RWPE1 (cell line): Measurements from ENCODE around the gene MATR3.

ENCODE experiments used
- CTCF ChIA-PET: fragments of 350-600 bp; sonication (Branson Sonifier 250); formaldehyde crosslinking; extraction: SDS; loops from one replicate; lab custom pipeline; 2021; lab: Yijun Ruan, JAX
- POLR2A ChIA-PET: fragments of 400-600 bp; formaldehyde crosslinking; extraction: SDS; loops from one replicate; lab custom pipeline; 2020; ENCODE audit warnings: antibody characterized with exemption; ENCODE audit not compliant: low non-redundant PET; lab: Yijun Ruan, JAX
- DNase-seq: peaks from one replicate; pipeline ENCODE4 v3.0.0; 2012; ENCODE audit warnings: low spot score
- H3K27ac ChIP-seq: fragments of 450-650 bp; 2 replicates; pipeline ENCODE4 v1.5.1; 2017
- TF ChIP-seq, protein P1 (sequence below): fragments of 450-650 bp; conservative IDR thresholded peaks from 2 replicates; pipeline ENCODE4 v1.5.1; 2017; ENCODE audit warnings: low read depth, mild to moderate bottlenecking

Gene MATR3

GRCh38 chr5:139308797-139309196, 15.3 kb downstream of the MATR3 start:
- no peak for DNase-seq
- POLR2A ChIA-PET: no interaction called here
- TF ChIP-seq, protein P1, sequence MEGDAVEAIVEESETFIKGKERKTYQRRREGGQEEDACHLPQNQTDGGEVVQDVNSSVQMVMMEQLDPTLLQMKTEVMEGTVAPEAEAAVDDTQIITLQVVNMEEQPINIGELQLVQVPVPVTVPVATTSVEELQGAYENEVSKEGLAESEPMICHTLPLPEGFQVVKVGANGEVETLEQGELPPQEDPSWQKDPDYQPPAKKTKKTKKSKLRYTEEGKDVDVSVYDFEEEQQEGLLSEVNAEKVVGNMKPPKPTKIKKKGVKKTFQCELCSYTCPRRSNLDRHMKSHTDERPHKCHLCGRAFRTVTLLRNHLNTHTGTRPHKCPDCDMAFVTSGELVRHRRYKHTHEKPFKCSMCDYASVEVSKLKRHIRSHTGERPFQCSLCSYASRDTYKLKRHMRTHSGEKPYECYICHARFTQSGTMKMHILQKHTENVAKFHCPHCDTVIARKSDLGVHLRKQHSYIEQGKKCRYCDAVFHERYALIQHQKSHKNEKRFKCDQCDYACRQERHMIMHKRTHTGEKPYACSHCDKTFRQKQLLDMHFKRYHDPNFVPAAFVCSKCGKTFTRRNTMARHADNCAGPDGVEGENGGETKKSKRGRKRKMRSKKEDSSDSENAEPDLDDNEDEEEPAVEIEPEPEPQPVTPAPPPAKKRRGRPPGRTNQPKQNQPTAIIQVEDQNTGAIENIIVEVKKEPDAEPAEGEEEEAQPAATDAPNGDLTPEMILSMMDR: no peak
- CTCF ChIA-PET: interaction anchor here (0.6 to 0.8 kb wide), 3 partner anchors 12 to 1266 kb away, joined by 3 to 4 read pairs (median 3); no protein-coding TSS in a partner anchor
- no peak overlapping the region for H3K27ac ChIP-seq

DNA sequence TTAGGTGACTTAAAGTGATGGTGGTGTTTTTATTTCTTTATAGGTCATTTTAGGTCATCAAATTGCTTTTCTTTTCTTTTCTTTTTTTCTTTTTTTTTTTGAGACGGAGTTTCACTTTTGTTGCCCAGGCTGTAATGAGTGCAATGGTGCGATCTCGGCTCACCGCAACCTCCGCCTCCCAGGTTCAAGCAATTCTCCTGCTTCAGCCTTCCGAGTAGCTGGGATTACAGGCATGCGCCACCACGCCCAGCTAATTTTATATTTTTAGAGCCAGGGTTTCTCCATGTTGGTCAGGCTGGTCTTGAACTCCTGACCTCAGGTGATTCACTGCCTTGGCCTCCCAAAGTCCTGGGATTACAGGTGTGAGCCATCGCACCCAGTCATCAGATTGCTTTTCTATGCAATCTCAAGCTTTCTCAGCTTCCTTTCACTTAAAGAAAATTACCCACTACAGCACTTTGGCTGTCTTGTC, 17.2 kb downstream of the MATR3 start:
- peak overlapping the region; percentile 56 for H3K27ac ChIP-seq
- peak; percentile 65 for DNase-seq
- ChIA-PET POLR2A (interaction anchor here (0.6 kb wide), 1 partner anchor 31 kb away, joined by 3 read pairs; no protein-coding TSS in a partner anchor), CTCF (interaction anchor here (0.6 to 1.1 kb wide), 2 partner anchors 9 to 82 kb away, joined by 3 read pairs; no protein-coding TSS in a partner anchor)

DNA sequence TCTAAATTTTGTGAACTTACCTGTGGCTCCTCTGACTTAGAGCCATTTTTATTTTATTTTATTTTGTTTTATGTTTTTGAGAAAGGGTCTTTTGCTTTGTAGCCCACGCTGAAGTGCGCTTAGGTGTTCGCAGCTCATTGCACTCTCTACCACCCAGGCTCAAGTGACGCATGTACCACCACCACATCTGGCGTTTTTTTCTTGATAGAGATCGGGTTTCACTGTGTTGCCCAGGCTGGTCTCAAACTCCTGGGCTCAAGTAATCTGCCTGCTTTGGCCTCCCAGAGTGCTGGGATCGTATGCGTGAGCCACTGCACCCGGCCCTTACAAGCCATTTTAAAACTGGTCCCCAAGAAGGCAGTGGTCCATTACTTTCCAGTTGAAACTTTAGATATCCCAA, 18.5 kb downstream of the MATR3 start:
- ChIA-PET CTCF (interaction anchor here (0.6 kb wide), 1 partner anchor 13 kb away, joined by 3 read pairs; no protein-coding TSS in a partner anchor), POLR2A (no interaction called here)
- no peak for DNase-seq
- TF ChIP-seq, protein P1: no peak
- H3K27ac ChIP-seq: 0 out of 2 replicates have a peak overlapping the region, but pooled peaks have one; percentile 5

DNA sequence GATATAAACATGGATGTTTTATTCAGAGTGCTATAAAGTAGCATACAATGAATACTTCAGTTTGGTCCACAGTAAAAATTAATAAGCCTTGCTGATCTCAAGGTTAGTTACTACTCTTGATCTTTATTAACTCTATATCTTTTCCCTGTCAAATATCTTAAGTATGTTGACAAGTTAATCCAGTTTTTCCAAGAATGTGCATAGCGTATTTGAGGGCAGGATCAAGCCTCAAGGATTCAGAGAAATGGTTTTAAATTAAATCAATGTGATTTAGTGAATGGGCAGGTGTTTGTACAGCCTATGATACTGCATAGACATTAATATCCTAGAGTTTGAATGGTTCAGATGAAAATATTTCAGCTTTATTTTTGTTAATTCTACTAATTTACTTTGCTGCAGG, 20.7 kb downstream of the MATR3 start:
- CTCF ChIA-PET: no interaction called here
- no peak overlapping the region for H3K27ac ChIP-seq
- no peak for DNase-seq
- POLR2A ChIA-PET: no interaction called here
- TF ChIP-seq, protein P1: no peak

GRCh38 chr5:139315056-139315615, 21.6 kb downstream of the MATR3 start:
- TF ChIP-seq, protein P1: no peak
- DNase-seq: no peak
- POLR2A ChIA-PET: no interaction called here
- CTCF ChIA-PET: interaction anchor here (1.1 kb wide), 1 partner anchor 15 kb away, joined by 3 read pairs; no protein-coding TSS in a partner anchor
- no peak overlapping the region for H3K27ac ChIP-seq

GRCh38 chr5:139335811-139336210, 42.3 kb downstream of the MATR3 start:
- TF ChIP-seq, protein P1: no peak
- no peak for DNase-seq
- ChIA-PET POLR2A (interaction anchor here (0.6 kb wide), 1 partner anchor 96 kb away, joined by 4 read pairs; no protein-coding TSS in a partner anchor), CTCF (interaction anchor here (0.6 kb wide), 2 partner anchors 216 to 543 kb away, joined by 3 to 4 read pairs; no protein-coding TSS in a partner anchor)
- H3K27ac ChIP-seq: peak overlapping the region; percentile 0; the same call in 1 of the 2 replicates

GRCh38 chr5:139340051-139340450, 46.5 kb downstream of the MATR3 start:
- H3K27ac ChIP-seq: no peak overlapping the region
- POLR2A ChIA-PET: no interaction called here
- TF ChIP-seq, protein P1: no peak
- CTCF ChIA-PET: interaction anchor here (0.6 to 0.7 kb wide), 2 partner anchors 17 to 742 kb away, joined by 3 read pairs; no protein-coding TSS in a partner anchor
- DNase-seq: no peak
